Limb (tissue), 2 donors: ENCODE results near the gene SIN3A.
"Not testable (repeated sequence)": the region's sequence is repeated elsewhere in the genome, so short reads cannot be mapped to it uniquely, and the experiment has no call there.

Experiments used
- DNase-seq, 2 donors: peaks; one replicate each; pipeline ENCODE4 v3.0.0-alpha.2; 2016; ENCODE audit errors: extremely low spot score in 2 of 2

The SIN3A gene

DNA sequence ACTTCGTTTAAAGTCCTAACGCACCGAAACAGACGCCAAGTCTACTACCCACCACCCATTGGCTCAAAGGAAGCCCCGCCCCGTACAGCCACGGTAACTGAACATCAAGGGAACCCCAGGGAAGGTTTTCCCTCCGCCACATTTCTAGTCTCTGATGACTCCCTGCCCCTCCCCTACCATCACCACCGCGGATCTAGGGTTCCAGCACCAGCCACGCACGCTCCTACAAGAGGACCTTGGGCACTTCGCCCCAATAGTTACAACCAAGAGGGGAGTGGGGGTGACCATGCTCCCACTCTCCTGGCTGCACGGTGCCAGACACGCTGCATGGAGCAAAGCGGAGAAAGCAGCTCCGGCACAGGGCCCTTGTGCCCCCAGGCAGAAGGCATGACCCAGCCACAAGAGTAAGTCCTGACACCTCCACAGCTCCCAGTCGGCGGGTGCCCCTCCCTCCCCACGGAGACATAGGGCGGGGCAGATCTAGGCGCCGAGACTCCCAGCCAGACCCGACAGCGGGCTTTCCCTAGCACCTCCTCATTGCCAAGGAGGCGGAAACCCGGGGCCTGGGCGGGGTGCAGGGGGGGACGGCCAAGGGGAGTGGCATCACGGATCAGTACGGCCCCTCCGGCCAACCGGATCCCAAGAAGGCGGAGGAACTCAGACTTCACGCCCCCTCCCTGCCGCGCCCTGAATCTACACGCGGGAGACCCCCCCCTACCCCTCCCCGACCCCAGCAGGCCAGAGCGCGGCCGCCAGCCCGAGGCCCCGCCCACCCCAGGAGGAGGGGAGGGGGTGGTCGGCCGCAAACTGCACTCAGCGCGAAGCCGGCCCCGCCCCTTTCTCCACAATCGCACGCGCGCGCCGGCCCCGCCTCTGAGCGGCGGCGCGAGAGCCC, 936 bp downstream of the SIN3A start:
- DNase-seq = peak; percentile 96 to 98

- DNase-seq = no peak
Observed at GRCh38 chr15:75449585-75450306, 1.7 kb downstream of the SIN3A start.

DNA sequence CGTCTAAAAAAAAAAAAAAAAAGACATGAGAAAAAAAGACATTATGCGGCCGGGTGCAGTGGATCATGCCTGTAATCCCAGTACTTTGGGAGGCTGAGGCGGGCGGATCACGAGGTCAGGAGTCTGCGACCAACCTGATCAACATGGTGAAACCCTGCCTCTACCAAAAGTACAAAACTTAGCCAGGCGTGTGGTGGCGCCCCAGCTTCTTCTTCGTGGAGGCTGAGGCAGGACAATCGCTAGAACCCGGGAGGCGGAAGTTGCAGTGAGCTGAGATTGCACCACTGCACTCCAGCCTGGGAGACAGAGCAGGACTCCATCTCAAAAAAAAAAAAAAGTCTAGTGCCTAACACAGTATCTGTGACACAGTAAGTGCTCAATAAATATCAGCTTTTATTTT, 3.3 kb downstream of the SIN3A start:
- not testable (repeated sequence) for DNase-seq

DNA sequence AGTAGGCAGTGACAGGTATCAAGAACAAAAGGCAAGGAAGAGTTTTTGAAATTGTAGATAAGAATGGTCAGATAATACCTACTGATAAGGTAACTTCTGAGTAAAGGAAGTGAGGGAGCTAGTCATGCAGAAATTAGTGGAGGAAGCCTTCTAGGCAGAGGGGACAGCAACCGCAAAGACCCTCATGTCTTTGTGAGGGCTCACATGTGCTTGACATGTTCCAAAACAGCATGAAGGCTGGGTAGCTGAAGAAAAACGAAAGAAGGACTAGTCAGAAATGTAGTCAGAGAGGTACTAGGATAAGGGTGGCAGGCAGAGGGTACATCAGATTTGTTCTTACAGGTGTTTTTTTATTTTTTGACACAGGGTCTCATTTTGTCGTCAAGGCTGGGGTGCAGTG, 5.3 kb downstream of the SIN3A start:
- no peak for DNase-seq

DNA sequence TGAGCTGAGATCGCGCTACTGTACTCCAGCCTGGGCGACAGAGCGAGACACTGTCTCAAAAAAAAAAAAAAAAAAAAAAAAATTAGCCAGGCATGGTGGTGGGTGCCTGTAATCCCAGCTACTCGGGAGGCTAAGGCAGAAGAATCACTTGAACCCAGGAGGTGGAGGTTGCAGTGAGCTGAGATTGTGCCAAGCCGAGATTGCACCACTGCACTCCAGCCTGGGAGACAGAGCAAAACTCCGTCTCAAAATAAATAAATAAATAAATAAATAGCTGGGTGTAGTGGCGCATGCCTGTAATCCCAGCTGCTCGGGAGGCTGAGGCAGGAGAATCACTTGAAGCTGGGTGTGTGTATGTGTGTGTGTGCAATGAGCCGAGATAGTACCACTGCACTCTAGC, 6.2 kb downstream of the SIN3A start:
- DNase-seq = not testable (repeated sequence)

GRCh38 chr15:75443972-75444453, 7.5 kb downstream of the SIN3A start:
- not testable (repeated sequence) for DNase-seq

GRCh38 chr15:75437721-75438120, 13.8 kb downstream of the SIN3A start:
- no peak for DNase-seq

DNA sequence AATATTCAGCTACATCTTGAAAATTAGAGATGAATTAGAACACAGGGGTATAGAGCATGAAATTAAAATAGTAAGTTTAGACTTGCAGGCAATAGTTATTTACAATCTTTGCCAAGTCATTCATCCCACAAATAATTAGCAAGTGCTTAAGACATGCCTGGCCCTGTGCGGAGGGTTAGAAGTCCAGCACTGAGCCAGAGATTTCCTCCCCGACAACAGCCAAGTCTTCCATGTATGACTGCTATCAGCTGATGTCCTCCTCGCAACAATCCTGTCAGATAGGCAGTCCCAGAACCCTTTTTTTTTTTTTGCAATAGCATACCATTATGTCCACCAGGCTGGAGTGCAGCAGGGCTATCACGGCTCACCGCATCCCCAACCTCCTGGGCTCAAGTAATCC, 14.6 kb downstream of the SIN3A start:
- DNase-seq = no peak

- DNase-seq = no peak
Observed at GRCh38 chr15:75431682-75432081, 19.8 kb downstream of the SIN3A start.

GRCh38 chr15:75431270-75431669, 20.2 kb downstream of the SIN3A start:
- no peak for DNase-seq

DNA sequence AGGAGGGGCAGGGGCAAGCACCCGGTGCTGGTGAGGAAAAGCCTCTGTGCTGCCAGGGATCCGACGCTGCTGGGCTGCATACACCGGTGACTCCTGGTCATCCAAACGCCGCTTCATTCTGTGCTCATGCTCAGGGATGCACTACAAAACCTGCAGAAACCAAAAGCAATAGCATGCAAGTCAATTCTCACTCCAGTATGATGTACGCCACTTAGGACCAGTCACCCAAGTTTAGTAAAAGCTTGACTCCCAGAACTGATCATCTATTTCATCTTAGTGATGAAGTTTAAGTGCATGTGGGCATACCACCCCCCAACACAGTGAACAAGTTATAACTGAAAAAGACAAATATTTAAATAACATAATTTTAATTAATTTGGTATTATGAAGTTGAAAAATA, 21.2 kb downstream of the SIN3A start:
- DNase-seq = no peak

DNA sequence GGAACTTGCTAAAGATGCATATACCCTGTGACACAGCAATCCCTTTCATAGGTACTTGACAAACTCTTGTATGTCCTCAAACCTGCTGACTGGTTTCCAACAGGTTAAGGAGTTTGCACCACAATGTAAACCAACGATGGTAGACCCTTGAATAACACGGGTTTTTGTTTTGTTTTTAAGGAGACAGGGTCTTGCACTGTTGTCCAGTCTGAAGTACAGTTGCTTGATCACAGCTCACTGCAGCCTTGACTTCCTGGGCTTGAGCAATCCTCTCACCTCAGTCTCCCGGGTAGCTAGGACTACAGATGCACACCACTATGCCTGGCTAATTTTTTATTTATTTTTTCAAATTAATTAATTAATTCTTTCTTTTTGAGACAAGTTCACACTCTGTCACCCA, 23.3 kb downstream of the SIN3A start:
- DNase-seq = no peak

- DNase-seq = no peak
Observed at GRCh38 chr15:75425966-75426500, 25.5 kb downstream of the SIN3A start.

DNA sequence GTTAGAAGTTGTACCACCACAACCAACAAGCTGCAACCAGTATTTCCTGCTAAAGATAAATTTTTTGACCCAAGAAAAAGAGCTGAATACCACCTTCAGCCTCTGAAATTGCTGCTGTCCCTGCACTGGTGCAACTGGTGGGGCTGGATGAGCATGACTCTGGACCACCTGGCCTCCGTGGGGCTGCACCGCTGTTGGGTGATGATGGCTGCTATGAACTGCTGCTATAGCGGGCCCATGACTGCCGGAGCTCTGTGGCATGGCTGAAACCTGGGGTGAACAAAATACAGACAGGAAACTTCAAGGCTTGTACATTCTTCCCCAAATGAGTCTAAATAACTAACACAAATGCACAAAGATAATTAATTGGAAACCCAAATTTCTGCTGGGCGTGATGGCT, 28.9 kb downstream of the SIN3A start:
- DNase-seq = no peak

DNA sequence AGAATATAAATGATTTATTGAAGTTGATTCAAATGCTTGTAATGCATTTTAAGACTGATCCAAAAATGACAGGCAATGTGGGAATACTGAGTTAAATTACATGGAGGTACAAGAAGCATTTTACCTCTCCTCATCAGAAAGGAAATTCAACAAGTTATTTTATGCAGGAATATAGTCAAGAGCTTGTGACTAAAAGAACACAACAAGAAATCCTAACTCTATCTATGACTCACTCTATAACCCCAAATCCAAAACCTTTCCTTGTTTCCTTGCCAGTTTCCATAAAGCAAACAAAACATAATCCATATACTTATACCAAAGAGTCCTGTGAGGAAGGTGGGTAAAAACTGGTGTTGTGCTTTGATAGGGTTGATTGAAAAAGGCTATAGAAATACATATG, 30.8 kb downstream of the SIN3A start:
- no peak for DNase-seq

- DNase-seq = no peak
Observed at GRCh38 chr15:75416584-75416983, 34.9 kb downstream of the SIN3A start.

DNA sequence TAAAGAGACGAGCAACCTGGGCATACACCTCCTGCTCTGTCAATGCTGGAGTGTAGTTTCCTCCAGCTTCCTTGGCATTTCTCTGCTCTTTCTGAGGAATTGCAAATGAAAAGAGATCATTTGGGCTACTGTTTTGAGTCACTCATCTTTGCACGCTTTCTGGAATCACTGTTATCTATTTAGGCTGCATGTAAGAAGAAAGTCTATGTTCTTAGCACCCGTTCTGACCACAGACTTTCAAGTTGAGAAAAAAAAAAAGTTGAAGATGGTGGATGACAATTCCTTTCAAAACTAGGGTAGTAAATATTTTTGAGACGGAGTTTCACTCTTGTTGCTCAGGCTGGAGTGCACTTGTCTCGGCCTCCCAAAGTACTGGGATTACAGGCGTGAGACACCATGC, 41.3 kb downstream of the SIN3A start:
- no peak for DNase-seq

DNA sequence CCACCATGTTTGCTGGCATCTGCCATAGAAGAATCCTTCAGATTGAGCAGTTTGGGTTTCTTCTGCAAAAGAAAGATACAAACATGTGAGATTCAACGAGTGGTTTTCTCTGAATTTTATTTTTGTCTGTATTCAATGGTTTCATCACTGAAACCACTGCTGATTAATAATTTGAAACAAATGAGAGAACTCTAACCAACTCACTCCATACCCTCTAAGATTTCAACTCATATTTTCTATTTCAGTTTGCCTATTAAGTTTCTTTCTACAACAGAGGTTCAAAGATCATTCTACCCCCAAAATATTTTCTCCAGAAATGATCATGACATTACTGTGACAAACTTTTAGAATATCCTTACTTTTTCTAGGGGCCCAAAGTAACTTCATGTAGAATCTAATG, 44.4 kb downstream of the SIN3A start:
- DNase-seq = no peak

GRCh38 chr15:75403892-75404291, 47.6 kb downstream of the SIN3A start:
- DNase-seq = no peak

GRCh38 chr15:75397494-75397893, 54.0 kb downstream of the SIN3A start:
- DNase-seq = no peak

DNA sequence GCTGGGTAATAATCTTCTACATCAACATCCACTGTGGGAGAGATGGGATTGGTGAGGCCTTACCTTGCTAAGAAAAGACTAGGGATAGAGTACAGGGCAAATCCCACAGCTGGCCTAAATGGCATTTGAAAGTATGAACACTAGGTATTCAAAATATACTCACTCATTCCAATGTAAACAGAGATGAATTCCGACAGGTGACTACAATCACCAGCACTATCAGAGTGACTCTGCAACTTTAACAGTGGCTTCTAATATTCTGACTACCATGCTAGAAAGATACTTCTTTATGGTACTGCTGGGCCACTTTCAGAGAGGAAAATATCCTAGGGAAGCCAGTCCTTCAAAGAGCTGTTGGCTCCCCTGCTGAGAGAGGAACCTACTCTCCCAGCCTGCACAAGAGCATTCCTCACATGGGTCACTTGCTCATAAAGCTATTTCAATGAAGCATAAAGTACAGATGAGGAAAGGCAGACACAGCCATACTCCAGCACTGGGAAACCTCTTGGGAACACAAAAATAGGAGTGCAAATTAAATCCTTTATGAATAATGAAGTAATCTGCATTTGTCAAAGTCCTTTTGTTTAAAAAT, 61.6 kb downstream of the SIN3A start:
- DNase-seq = no peak

DNA sequence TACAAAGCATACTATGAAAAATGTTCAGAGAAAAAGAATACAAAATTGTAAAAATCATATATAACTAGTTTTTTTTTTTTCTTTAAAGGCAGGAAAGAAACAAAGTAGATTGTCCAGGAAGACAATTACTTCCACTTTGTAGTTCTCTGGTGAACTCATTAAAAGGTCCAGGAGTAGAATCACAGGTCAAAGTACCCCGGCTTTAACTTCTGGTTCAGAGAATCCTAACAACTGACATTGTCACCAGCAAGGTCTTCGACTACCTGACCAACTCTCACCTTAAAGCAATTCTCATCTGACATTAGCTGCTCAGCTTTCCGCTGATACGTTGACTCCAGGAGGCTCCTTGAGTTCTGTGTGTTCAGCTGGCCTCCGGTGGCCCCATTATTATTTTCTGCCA, 67.5 kb downstream of the SIN3A start:
- not testable (repeated sequence) for DNase-seq
